ENCODE results near the gene IGF2R. TPM values are rescaled to one million over a fixed set of nuclear protein-coding genes. Genes with fewer than 3 reads are reported as not detected.

Gene IGF2R
- total and polyA plus RNA-seq, 2 of the 13 experiments (the other 11 are each of a cell fraction or from before 2014, with no cell fraction given) = 38.3 to 70.0 TPM

DNA sequence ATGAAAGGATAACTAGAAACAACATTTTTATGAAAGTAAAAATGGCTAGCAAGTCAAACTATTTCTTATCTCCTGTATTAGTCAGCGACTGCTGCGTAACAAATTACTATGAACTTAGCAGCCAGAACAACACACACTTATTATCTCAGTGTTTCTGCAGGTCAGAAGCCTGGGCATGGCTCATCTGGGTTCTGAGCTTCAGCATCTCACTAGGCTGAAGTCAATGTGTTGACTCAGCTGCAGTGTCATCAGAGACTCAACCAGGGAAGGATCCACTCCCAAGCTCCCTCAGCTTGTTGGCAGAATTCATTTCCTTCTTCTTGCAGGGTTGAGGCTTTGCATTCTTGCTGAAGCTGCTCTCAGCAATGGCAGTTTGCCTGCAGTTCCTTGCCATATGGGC lies 33.2 kb upstream of the IGF2R start:
- H3K27ac ChIP-seq (ENCODE audit: extremely low read length, insufficient read depth, low read length) = no peak overlapping the region
- no peak overlapping the region for H3K9ac ChIP-seq (ENCODE audit: insufficient read depth, low read depth, low read length)
- ChIA-PET CTCF (ENCODE audit: low intra/inter-chr PET ratio, low total read pairs) (no interaction called here), POLR2A (no interaction called here)
- no peak overlapping the region for H3K4me3 ChIP-seq (replicated peaks in 1 of 3; ENCODE audit: insufficient read depth in 1 of 3, low read depth in 2 of 3, low read length in 3 of 3)
- ATAC-seq (no peak), FAIRE-seq (no peak), DNase-seq (ENCODE audit: low spot score) (no peak)
- H3K4me2 ChIP-seq (ENCODE audit: low read depth, low read length) = no peak overlapping the region
- in situ Hi-C loops (cut with HindIII; ENCODE audit: extremely low pct_ligation_motif_present, low pct_unique_long_range_greater_than_20kb) = no loop called here
- no peaks in the 10 kb centered on the region for H3K4me1 ChIP-seq (ENCODE audit: insufficient read depth, low read length)
- intact Hi-C loops (cut with micrococcal nuclease; ENCODE audit: unreplicated experiment) = no loop called here
- H4K20me1 ChIP-seq (ENCODE audit: insufficient read depth, low read length) = no peaks in the 10 kb centered on the region
- H3K27me3 ChIP-seq (ENCODE audit: control insufficient read depth in 1 of 2, insufficient read depth in 2 of 2, low read length in 2 of 2) = peaks cover 0 to 13% of the 10 kb centered on the region in 2 experiments; a peak in 3 of 5 replicates
- H3K36me3 ChIP-seq (replicated peaks in 1 of 2; ENCODE audit: control insufficient read depth in 1 of 2, insufficient read depth in 2 of 2, low read length in 2 of 2) = no peaks in the 10 kb centered on the region
- H3K9me3 ChIP-seq (ENCODE audit: low read length) = no peaks in the 10 kb centered on the region
- no peak overlapping the region for H2AFZ ChIP-seq (ENCODE audit: low read length)
- H3K79me2 ChIP-seq (ENCODE audit: insufficient read depth, low read length) = no peaks in the 10 kb centered on the region
- TF ChIP-seq, protein P1, sequence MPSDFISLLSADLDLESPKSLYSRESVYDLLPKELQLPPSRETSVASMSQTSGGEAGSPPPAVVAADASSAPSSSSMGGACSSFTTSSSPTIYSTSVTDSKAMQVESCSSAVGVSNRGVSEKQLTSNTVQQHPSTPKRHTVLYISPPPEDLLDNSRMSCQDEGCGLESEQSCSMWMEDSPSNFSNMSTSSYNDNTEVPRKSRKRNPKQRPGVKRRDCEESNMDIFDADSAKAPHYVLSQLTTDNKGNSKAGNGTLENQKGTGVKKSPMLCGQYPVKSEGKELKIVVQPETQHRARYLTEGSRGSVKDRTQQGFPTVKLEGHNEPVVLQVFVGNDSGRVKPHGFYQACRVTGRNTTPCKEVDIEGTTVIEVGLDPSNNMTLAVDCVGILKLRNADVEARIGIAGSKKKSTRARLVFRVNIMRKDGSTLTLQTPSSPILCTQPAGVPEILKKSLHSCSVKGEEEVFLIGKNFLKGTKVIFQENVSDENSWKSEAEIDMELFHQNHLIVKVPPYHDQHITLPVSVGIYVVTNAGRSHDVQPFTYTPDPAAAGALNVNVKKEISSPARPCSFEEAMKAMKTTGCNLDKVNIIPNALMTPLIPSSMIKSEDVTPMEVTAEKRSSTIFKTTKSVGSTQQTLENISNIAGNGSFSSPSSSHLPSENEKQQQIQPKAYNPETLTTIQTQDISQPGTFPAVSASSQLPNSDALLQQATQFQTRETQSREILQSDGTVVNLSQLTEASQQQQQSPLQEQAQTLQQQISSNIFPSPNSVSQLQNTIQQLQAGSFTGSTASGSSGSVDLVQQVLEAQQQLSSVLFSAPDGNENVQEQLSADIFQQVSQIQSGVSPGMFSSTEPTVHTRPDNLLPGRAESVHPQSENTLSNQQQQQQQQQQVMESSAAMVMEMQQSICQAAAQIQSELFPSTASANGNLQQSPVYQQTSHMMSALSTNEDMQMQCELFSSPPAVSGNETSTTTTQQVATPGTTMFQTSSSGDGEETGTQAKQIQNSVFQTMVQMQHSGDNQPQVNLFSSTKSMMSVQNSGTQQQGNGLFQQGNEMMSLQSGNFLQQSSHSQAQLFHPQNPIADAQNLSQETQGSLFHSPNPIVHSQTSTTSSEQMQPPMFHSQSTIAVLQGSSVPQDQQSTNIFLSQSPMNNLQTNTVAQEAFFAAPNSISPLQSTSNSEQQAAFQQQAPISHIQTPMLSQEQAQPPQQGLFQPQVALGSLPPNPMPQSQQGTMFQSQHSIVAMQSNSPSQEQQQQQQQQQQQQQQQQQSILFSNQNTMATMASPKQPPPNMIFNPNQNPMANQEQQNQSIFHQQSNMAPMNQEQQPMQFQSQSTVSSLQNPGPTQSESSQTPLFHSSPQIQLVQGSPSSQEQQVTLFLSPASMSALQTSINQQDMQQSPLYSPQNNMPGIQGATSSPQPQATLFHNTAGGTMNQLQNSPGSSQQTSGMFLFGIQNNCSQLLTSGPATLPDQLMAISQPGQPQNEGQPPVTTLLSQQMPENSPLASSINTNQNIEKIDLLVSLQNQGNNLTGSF (CRISPR knock-in tag; IDR thresholded peaks at IDR 0.05) = no peak
- TF ChIP-seq RBAK (CRISPR knock-in tag; IDR thresholded peaks at IDR 0.05) = peak; percentile 88
- 98% methylated on average over 2 of the region's 2 CpGs for WGBS (ENCODE audit: low lambda C conversion rate)
- no TSS peak for BruUV-seq (replicated peaks)

DNA sequence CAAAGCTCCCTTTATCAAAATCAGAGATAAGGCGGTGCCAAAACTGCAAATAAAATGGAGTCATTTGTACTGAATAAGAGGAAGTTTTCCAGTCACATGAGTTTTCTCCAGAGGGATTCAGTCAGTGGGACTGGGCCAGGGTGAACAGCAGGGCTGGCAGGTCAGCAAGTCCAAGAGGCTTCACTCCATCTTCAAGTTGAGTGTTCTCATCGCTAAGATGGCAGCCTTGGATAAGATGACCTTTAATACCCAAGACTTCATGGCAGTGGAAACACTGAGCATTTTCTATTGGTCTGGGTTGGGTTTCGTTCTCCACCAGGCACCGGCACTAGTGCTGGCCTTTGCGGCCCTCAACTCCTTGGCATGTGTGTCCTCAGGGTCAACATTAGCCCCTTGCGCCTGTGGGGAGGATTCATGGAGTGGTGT lies 29.3 kb upstream of the IGF2R start:
- no peaks in the 10 kb centered on the region for H4K20me1 ChIP-seq (ENCODE audit: insufficient read depth, low read length)
- H3K27ac ChIP-seq (ENCODE audit: extremely low read length, insufficient read depth, low read length) = no peak overlapping the region
- H3K4me3 ChIP-seq (replicated peaks in 1 of 3; ENCODE audit: insufficient read depth in 1 of 3, low read depth in 2 of 3, low read length in 3 of 3) = no peak overlapping the region
- DNase-seq (ENCODE audit: low spot score) = no peak
- peaks cover 14% of the 10 kb centered on the region for H3K4me1 ChIP-seq (ENCODE audit: insufficient read depth, low read length)
- no peak for ATAC-seq
- no peak overlapping the region for H2AFZ ChIP-seq (ENCODE audit: low read length)
- no peak for FAIRE-seq
- BruUV-seq (replicated peaks) = no TSS peak
- peaks cover 10% of the 10 kb centered on the region for H3K9me3 ChIP-seq (ENCODE audit: low read length)
- H3K27me3 ChIP-seq (ENCODE audit: control insufficient read depth in 1 of 2, insufficient read depth in 2 of 2, low read length in 2 of 2) = peaks cover 2 to 4% of the 10 kb centered on the region in 2 experiments; a peak in 2 of 5 replicates
- WGBS (ENCODE audit: low lambda C conversion rate) = 46% methylated on average over 6 of the region's 6 CpGs
- H3K79me2 ChIP-seq (ENCODE audit: insufficient read depth, low read length) = no peaks in the 10 kb centered on the region
- intact Hi-C loops (cut with micrococcal nuclease; ENCODE audit: unreplicated experiment) (no loop called here), in situ Hi-C loops (cut with HindIII; ENCODE audit: extremely low pct_ligation_motif_present, low pct_unique_long_range_greater_than_20kb) (loop anchor here (5.0 kb wide), 1 partner anchor 72 kb away; no protein-coding TSS in a partner anchor)
- no peaks in the 10 kb centered on the region for H3K36me3 ChIP-seq (replicated peaks in 1 of 2; ENCODE audit: control insufficient read depth in 1 of 2, insufficient read depth in 2 of 2, low read length in 2 of 2)
- POLR2A ChIA-PET = no interaction called here
- no peak overlapping the region for H3K9ac ChIP-seq (ENCODE audit: insufficient read depth, low read depth, low read length)
- CTCF ChIA-PET (ENCODE audit: low intra/inter-chr PET ratio, low total read pairs) = no interaction called here
- no peak overlapping the region for H3K4me2 ChIP-seq (ENCODE audit: low read depth, low read length)
- no peak for TF ChIP-seq SCMH1 (CRISPR knock-in tag; IDR thresholded peaks at IDR 0.05; ENCODE audit: borderline replicate concordance)
- TF ChIP-seq, protein P2, sequence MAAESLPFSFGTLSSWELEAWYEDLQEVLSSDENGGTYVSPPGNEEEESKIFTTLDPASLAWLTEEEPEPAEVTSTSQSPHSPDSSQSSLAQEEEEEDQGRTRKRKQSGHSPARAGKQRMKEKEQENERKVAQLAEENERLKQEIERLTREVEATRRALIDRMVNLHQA (CRISPR knock-in tag; IDR thresholded peaks at IDR 0.05) = no peak
- TF ChIP-seq NFKB2 (CRISPR knock-in tag; IDR thresholded peaks at IDR 0.05; ENCODE audit: borderline replicate concordance) = no peak
- TF ChIP-seq XRCC5 (optimal IDR thresholded peaks at IDR 0.05; ENCODE audit: low read length) = no peak
- no peak for TF ChIP-seq ZNF460 (CRISPR knock-in tag; IDR thresholded peaks at IDR 0.05; ENCODE audit: borderline replicate concordance)
- no peak for TF ChIP-seq MTF2 (CRISPR knock-in tag; IDR thresholded peaks at IDR 0.05; ENCODE audit: borderline replicate concordance)
- no peak for TF ChIP-seq ZNF34 (CRISPR knock-in tag; IDR thresholded peaks at IDR 0.05; ENCODE audit: borderline replicate concordance)
- TF ChIP-seq RARA (CRISPR knock-in tag; IDR thresholded peaks at IDR 0.05) = no peak
- TF ChIP-seq, protein P3, sequence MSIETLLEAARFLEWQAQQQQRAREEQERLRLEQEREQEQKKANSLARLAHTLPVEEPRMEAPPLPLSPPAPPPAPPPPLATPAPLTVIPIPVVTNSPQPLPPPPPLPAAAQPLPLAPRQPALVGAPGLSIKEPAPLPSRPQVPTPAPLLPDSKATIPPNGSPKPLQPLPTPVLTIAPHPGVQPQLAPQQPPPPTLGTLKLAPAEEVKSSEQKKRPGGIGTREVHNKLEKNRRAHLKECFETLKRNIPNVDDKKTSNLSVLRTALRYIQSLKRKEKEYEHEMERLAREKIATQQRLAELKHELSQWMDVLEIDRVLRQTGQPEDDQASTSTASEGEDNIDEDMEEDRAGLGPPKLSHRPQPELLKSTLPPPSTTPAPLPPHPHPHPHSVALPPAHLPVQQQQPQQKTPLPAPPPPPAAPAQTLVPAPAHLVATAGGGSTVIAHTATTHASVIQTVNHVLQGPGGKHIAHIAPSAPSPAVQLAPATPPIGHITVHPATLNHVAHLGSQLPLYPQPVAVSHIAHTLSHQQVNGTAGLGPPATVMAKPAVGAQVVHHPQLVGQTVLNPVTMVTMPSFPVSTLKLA (IDR thresholded peaks at IDR 0.05) = no peak

Data from HepG2 (cell line).